Measurements from ENCODE around the gene CHCHD10.

The CHCHD10 gene

GRCh38 chr22:23781511-23782183 is 13.9 kb upstream of the CHCHD10 start:
- no peak for TF ChIP-seq CTCF (IDR thresholded peaks at IDR 0.05; ENCODE audit: low read depth, low read length)
- peak; percentile 41 for DNase-seq (ENCODE audit: extremely low read depth, low read depth)

DNA sequence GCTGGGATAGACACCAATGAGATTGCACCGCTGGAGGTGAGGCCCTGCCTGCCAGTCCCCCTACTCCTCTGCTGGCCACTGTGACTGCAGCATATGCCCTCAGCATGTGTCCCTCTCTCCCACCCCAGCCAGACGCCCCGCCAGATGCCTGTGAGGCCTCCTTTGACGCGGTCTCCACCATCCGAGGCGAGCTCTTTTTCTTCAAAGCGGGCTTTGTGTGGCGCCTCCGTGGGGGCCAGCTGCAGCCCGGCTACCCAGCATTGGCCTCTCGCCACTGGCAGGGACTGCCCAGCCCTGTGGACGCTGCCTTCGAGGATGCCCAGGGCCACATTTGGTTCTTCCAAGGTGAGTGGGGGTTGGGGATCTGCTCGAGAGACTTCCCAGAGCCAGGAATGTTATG is 13.3 kb upstream of the CHCHD10 start:
- TF ChIP-seq CTCF (IDR thresholded peaks at IDR 0.05; ENCODE audit: low read depth, low read length): no peak
- no peak for DNase-seq (ENCODE audit: extremely low read depth, low read depth)

GRCh38 chr22:23780146-23780748 is 12.5 kb upstream of the CHCHD10 start:
- DNase-seq (ENCODE audit: extremely low read depth, low read depth): no peak
- TF ChIP-seq CTCF (IDR thresholded peaks at IDR 0.05; ENCODE audit: low read depth, low read length): no peak

GRCh38 chr22:23779731-23780130 is 12.0 kb upstream of the CHCHD10 start:
- DNase-seq (ENCODE audit: extremely low read depth, low read depth): no peak
- no peak for TF ChIP-seq CTCF (IDR thresholded peaks at IDR 0.05; ENCODE audit: low read depth, low read length)

DNA sequence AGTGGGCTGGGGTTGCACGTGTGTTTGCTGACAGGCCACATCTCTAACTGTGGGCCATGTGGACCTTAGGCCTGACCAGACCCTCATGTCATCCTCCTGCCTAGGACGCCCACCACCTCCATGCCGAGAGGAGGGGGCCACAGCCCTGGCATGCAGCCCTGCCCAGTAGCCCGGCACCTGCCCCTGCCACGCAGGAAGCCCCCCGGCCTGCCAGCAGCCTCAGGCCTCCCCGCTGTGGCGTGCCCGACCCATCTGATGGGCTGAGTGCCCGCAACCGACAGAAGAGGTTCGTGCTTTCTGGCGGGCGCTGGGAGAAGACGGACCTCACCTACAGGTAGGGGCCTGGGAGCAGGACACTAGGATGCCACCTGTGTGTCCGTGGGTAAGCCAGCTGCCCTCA is 11.3 kb upstream of the CHCHD10 start:
- TF ChIP-seq CTCF (IDR thresholded peaks at IDR 0.05; ENCODE audit: low read depth, low read length): no peak
- DNase-seq (ENCODE audit: extremely low read depth, low read depth): no peak

- TF ChIP-seq CTCF (IDR thresholded peaks at IDR 0.05; ENCODE audit: low read depth, low read length): no peak
- DNase-seq (ENCODE audit: extremely low read depth, low read depth): no peak
Observed at GRCh38 chr22:23778577-23778900, 10.8 kb upstream of the CHCHD10 start.

DNA sequence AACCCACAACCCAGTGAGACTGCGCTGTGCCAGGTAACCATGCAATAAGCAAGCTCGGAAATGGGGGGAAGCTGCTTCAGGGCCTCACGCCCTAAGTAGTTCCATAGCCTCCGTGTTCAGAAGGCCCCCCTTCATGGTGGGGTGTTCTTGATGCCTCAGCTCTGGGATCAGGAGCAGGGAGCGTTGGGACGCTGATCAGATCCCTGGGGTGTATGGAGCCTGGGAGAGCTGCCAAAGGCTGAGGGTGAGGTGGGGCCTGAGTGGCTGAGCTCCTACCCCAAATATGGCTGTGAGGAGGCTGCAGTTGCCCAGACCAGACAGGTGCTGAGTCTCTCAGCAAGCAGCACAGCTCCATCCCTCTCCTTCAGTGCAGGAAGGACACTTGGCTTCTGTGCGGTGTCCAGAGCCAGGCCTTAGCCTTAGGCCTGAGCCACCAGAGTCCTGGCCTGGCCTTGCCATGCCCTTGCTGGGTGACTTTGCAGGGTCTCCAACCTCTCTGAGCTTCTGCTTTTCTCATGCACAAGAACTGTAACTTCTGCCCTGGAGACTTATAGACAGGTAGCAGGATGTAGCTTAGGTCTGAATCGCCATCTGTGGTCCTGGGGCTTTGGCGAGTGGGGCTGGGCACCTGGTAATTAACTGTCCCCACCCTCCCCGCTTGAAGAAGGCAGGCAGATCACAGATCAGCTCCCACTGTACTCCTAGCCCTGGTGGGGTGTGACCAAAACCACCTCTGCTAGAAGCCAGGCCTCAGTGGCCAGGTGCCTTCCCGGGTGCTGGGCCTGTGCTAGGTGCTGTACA is 10.2 kb upstream of the CHCHD10 start:
- no peak for TF ChIP-seq CTCF (IDR thresholded peaks at IDR 0.05; ENCODE audit: low read depth, low read length)
- DNase-seq (ENCODE audit: extremely low read depth, low read depth): no peak

All from AG09319 (cell line).